Measurements from ENCODE around the gene SCARF2. TPM values are rescaled to one million over a fixed set of nuclear protein-coding genes. Genes with fewer than 3 reads are reported as not detected.
"Not testable (repeated sequence)": the region's sequence is repeated elsewhere in the genome, so short reads cannot be mapped to it uniquely, and the experiment has no call there.

Gene SCARF2
- total and polyA plus RNA-seq, 4 donors = 8.5 to 35.4 (median 27.8) TPM

- ATAC-seq (ENCODE audit: low FRiP score) = no peak
- no peaks in the 10 kb centered on the region for H3K9me3 ChIP-seq (ENCODE audit: control insufficient read depth, low read length)
- intact Hi-C loops (cut with DNase I) = loop anchor here in 1 of 2 donors (10.0 kb wide), 1 partner anchor 281 kb away; no protein-coding TSS in a partner anchor
- no peaks in the 10 kb centered on the region for H3K27me3 ChIP-seq (ENCODE audit: control insufficient read depth in 1 of 2, insufficient read depth in 2 of 2, low read length in 1 of 2)
- H3K4me3 ChIP-seq (ENCODE audit: low read length in 2 of 2) = no peak overlapping the region
- no peak overlapping the region for H3K27ac ChIP-seq (ENCODE audit: low read depth in 1 of 2, low read length in 2 of 2)
- no peaks in the 10 kb centered on the region for H3K36me3 ChIP-seq (ENCODE audit: control insufficient read depth in 1 of 2, insufficient read depth in 2 of 2, low read length in 1 of 2)
- H3K4me1 ChIP-seq (ENCODE audit: control insufficient read depth in 1 of 2, insufficient read depth in 2 of 2, low read length in 2 of 2) = no peaks in the 10 kb centered on the region
- DNase-seq = peak; percentile 11 to 15
- WGBS, 2 donors = 90 to 93% methylated on average over 9 of the region's 9 CpGs
Observed at GRCh38 chr22:20413217-20414058, 24.2 kb downstream of the SCARF2 start.

DNA sequence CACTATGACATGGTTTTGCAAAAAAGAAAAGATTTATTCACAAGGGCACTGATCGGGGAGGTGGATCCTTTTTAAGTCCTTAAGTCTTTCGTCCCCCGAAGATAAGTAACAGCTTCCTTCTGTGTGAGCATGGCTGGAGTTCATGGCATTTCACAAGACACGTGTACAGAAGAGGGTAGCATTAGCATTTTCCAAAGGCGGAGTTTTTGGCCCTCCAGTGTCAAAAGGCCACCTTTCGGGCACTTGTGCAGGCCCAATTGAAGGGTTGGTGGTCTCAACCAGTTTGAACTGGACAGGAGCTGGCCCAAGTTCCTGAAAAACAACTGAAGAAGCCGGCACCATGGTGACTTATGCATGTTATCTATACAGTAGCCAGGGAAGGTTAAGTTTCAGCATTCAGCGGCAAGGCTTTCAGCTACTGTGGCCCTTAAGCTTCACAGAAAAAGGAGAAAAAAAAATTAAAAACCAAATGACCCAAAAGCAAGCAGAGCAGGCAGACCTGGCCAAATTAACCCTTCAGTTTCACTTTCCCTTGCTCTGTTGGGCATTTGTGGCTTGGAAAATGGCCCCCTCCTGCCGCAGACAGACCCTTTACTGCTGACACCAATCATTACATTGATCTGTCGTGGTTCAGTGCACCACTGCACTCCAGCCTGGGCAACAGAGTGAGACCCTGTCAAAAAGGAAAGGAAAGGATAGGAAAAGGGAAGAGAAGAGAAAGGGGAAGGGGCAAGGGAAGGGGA, 25.0 kb downstream of the SCARF2 start:
- Histone ChIP-seq H3K4me1 (ENCODE audit: control insufficient read depth in 1 of 2, insufficient read depth in 2 of 2, low read length in 2 of 2) (no peaks in the 10 kb centered on the region), H3K27me3 (ENCODE audit: control insufficient read depth in 1 of 2, insufficient read depth in 2 of 2, low read length in 1 of 2) (no peaks in the 10 kb centered on the region), H3K36me3 (ENCODE audit: control insufficient read depth in 1 of 2, insufficient read depth in 2 of 2, low read length in 1 of 2) (no peaks in the 10 kb centered on the region), H3K4me3 (ENCODE audit: low read length in 2 of 2) (no peak overlapping the region), H3K27ac (ENCODE audit: low read depth in 1 of 2, low read length in 2 of 2) (no peak overlapping the region), H3K9me3 (ENCODE audit: control insufficient read depth, low read length) (no peaks in the 10 kb centered on the region)
- no peak for ATAC-seq (ENCODE audit: low FRiP score)
- peak; percentile 6 to 37 for DNase-seq
- intact Hi-C loops (cut with DNase I) = loop anchor here in 1 of 2 donors (10.0 kb wide), 1 partner anchor 282 kb away; no protein-coding TSS in a partner anchor
- WGBS, 2 donors = 65 to 69% methylated on average over 10 of the region's 10 CpGs

DNA sequence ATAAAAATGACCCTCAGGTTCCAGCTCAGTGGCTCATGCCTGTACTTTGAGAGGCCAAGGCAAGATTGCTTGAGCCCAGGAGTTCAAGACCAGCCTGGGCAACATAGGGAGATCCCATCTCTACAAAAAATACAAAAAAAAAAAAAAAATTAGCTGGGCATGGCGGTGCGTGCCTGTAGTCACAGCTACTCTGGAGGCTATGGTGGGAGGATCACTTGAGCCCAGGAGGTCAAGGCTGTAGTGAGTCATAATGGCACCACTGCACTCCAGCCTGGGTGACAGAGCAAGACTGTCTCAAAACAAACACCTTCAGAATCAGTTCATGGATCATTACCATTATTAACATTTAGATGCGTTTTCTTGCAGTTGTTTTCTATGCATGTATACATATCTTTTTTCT, 28.2 kb downstream of the SCARF2 start:
- H3K4me3 ChIP-seq (ENCODE audit: low read length in 2 of 2); ATAC-seq (ENCODE audit: low FRiP score); H3K4me1 ChIP-seq (ENCODE audit: control insufficient read depth in 1 of 2, insufficient read depth in 2 of 2, low read length in 2 of 2); H3K27me3 ChIP-seq (ENCODE audit: control insufficient read depth in 1 of 2, insufficient read depth in 2 of 2, low read length in 1 of 2); H3K9me3 ChIP-seq (ENCODE audit: control insufficient read depth, low read length); intact Hi-C loops (cut with DNase I); H3K36me3 ChIP-seq (ENCODE audit: control insufficient read depth in 1 of 2, insufficient read depth in 2 of 2, low read length in 1 of 2); H3K27ac ChIP-seq (ENCODE audit: low read depth in 1 of 2, low read length in 2 of 2): not testable (repeated sequence)
- peak in 1 of 2 donors; percentile 24 for DNase-seq
- 97% methylated on average over 3 of the region's 3 CpGs for WGBS, 2 donors

- DNase-seq (peak; percentile 15 to 23), ATAC-seq (ENCODE audit: low FRiP score) (no peak)
- no peaks in the 10 kb centered on the region for H3K27me3 ChIP-seq (ENCODE audit: control insufficient read depth in 1 of 2, insufficient read depth in 2 of 2, low read length in 1 of 2)
- H3K4me3 ChIP-seq (ENCODE audit: low read length in 2 of 2) = no peak overlapping the region
- intact Hi-C loops (cut with DNase I) = no loop called here
- H3K9me3 ChIP-seq (ENCODE audit: control insufficient read depth, low read length) = no peaks in the 10 kb centered on the region
- H3K36me3 ChIP-seq (ENCODE audit: control insufficient read depth in 1 of 2, insufficient read depth in 2 of 2, low read length in 1 of 2) = peaks cover 0 to 10% of the 10 kb centered on the region in 2 donors
- no peak overlapping the region for H3K27ac ChIP-seq (ENCODE audit: low read depth in 1 of 2, low read length in 2 of 2)
- 95 to 96% methylated on average over 4 of the region's 4 CpGs for WGBS, 2 donors
- H3K4me1 ChIP-seq (ENCODE audit: control insufficient read depth in 1 of 2, insufficient read depth in 2 of 2, low read length in 2 of 2) = no peaks in the 10 kb centered on the region
Observed at GRCh38 chr22:20408891-20409290, 28.7 kb downstream of the SCARF2 start.

DNA sequence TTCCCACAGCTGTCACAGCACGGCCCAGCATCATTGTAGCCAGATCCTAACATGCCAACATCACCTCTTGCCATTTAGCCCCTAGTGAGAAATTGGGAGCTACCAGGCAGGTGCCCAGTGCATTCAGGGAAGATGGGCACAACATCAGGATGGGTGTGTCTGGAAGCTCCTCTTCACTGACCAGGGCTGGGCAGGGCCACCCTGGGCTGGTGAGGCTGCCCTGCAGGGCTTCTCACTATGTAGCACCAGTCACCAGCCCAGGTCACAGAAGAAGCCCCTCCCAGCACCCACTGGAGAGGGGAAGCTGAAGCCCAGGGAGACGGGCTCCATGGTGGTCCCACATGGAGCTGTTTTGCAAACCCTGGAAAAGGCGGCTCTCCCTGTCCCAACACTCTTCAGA, 29.8 kb downstream of the SCARF2 start:
- no peak for ATAC-seq (ENCODE audit: low FRiP score)
- Histone ChIP-seq H3K27ac (ENCODE audit: low read depth in 1 of 2, low read length in 2 of 2) (no peak overlapping the region), H3K4me3 (ENCODE audit: low read length in 2 of 2) (no peak overlapping the region), H3K4me1 (ENCODE audit: control insufficient read depth in 1 of 2, insufficient read depth in 2 of 2, low read length in 2 of 2) (no peaks in the 10 kb centered on the region), H3K9me3 (ENCODE audit: control insufficient read depth, low read length) (no peaks in the 10 kb centered on the region), H3K27me3 (ENCODE audit: control insufficient read depth in 1 of 2, insufficient read depth in 2 of 2, low read length in 1 of 2) (no peaks in the 10 kb centered on the region), H3K36me3 (ENCODE audit: control insufficient read depth in 1 of 2, insufficient read depth in 2 of 2, low read length in 1 of 2) (peaks cover 0 to 10% of the 10 kb centered on the region in 2 donors)
- WGBS, 2 donors = 73 to 81% methylated on average over 3 of the region's 3 CpGs
- DNase-seq = peak in 1 of 2 donors; percentile 40
- intact Hi-C loops (cut with DNase I) = no loop called here

DNA sequence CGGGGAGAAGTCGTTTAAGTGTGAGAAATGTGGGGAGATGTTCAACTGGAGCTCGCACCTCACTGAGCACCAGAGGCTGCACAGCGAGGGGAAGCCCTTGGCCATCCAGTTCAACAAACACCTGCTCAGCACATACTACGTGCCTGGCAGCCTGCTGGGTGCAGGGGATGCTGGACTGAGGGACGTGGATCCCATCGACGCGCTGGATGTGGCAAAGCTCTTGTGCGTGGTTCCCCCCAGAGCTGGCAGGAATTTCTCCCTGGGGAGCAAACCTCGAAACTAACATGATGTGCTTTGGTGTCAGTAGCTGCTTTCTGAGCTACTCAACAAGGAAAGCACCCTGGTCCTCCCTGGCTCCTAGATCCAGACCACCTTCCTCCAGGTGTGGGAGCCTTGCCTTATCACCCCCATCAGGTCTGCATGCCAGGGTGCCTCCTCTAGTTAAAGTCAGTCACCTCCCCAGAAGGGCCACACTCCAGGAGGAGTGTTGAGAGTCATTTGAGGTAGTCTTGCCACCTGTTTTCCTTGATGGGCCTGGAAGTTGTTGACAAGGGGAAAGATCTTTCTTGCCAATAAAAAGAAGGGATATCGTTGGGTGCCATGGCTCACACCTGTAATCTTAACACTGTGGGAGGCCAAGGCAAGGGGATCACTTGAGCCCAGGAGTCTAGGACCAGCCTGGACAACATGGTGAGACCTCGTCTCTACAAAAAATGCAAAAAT, 30.8 kb downstream of the SCARF2 start:
- intact Hi-C loops (cut with DNase I) = no loop called here
- Histone ChIP-seq H3K4me1 (ENCODE audit: control insufficient read depth in 1 of 2, insufficient read depth in 2 of 2, low read length in 2 of 2) (no peaks in the 10 kb centered on the region), H3K27me3 (ENCODE audit: control insufficient read depth in 1 of 2, insufficient read depth in 2 of 2, low read length in 1 of 2) (no peaks in the 10 kb centered on the region), H3K4me3 (ENCODE audit: low read length in 2 of 2) (no peak overlapping the region), H3K9me3 (ENCODE audit: control insufficient read depth, low read length) (no peaks in the 10 kb centered on the region), H3K36me3 (ENCODE audit: control insufficient read depth in 1 of 2, insufficient read depth in 2 of 2, low read length in 1 of 2) (peaks cover 0 to 10% of the 10 kb centered on the region in 2 donors), H3K27ac (ENCODE audit: low read depth in 1 of 2, low read length in 2 of 2) (no peak overlapping the region)
- DNase-seq = peak in 1 of 2 donors; percentile 16
- ATAC-seq (ENCODE audit: low FRiP score) = no peak
- 89 to 93% methylated on average over 13 of the region's 13 CpGs for WGBS, 2 donors

GRCh38 chr22:20405931-20406685, 31.5 kb downstream of the SCARF2 start:
- H3K27ac ChIP-seq (ENCODE audit: low read depth in 1 of 2, low read length in 2 of 2) = no peak overlapping the region
- no peaks in the 10 kb centered on the region for H3K4me1 ChIP-seq (ENCODE audit: control insufficient read depth in 1 of 2, insufficient read depth in 2 of 2, low read length in 2 of 2)
- intact Hi-C loops (cut with DNase I) = no loop called here
- peaks cover 0 to 10% of the 10 kb centered on the region in 2 donors for H3K36me3 ChIP-seq (ENCODE audit: control insufficient read depth in 1 of 2, insufficient read depth in 2 of 2, low read length in 1 of 2)
- WGBS, 2 donors = 96% methylated on average over 62 of the region's 62 CpGs
- no peak overlapping the region for H3K4me3 ChIP-seq (ENCODE audit: low read length in 2 of 2)
- H3K27me3 ChIP-seq (ENCODE audit: control insufficient read depth in 1 of 2, insufficient read depth in 2 of 2, low read length in 1 of 2) = no peaks in the 10 kb centered on the region
- ATAC-seq (ENCODE audit: low FRiP score) (no peak), DNase-seq (peak in 1 of 2 donors; percentile 69)
- H3K9me3 ChIP-seq (ENCODE audit: control insufficient read depth, low read length) = no peaks in the 10 kb centered on the region

Measured in aorta (tissue), 5 donors.